HG03095 (cell line): Measurements from ENCODE around the gene DYSF.

Source experiments
- ATAC-seq: cut with Tn5 transposase; IDR thresholded peaks from one replicate; pipeline ENCODE4 v1.9.1; 2021; ENCODE audit warnings: moderate library complexity; ENCODE audit not compliant: unreplicated experiment

The DYSF gene

DNA sequence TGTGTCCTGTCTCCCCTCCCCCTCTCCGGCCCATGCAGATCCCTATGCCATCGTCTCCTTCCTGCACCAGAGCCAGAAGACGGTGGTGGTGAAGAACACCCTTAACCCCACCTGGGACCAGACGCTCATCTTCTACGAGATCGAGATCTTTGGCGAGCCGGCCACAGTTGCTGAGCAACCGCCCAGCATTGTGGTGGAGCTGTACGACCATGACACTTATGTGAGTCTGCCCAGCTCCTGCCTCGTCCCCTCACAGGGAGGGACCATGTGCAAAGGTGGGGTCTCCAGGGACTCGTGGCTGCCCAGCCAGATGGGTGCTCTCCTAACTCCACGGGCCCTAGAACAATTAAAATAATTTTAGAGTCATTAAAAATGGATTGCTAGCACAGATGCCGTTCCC lies 145.2 kb downstream of the DYSF start:
- no peak for ATAC-seq

GRCh38 chr2:71599038-71599437 lies 145.7 kb downstream of the DYSF start:
- ATAC-seq: no peak

GRCh38 chr2:71599646-71600236 lies 146.4 kb downstream of the DYSF start:
- no peak for ATAC-seq

- no peak for ATAC-seq
Measured at GRCh38 chr2:71600555-71600954, 147.2 kb downstream of the DYSF start.

- no peak for ATAC-seq
Measured at GRCh38 chr2:71601136-71602114, 148.1 kb downstream of the DYSF start.

DNA sequence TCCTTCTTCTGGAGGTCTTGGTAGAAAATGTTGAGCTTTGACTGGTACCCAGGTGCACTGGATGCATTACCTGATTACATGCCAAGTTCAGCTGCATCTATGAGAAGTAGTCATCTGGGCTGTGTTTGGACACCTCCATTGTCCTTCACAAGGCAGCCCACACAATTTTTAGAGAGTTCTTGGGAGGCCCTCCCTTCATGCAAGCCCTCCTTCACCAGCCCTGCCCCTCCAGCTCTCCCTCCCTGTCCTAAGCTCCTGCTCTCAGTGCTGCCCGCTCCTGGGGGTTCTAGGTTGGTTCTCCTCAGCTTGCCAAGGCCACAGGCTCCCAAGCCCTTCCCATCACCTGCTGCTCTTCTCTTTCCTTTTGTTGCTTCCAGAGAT lies 148.7 kb downstream of the DYSF start:
- no peak for ATAC-seq

DNA sequence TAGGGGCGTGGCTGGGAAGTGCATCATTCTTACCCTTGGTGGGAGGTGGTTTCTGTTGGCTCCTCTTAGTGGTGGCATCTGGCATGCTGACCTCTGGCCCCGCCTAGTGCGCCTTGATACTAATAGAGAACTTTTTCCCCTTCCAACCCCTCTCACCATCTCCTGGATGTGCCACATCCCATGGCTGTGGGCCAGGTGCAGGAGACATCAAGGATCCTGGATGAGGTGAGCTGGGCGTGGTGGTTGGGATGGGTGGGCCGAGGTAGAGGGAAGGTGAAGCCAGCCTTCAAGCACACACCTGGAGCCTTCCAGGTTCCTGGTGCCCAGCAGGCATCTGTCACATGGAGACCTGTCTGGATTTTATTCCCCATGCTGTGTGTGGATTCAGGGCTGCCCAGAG lies 149.2 kb downstream of the DYSF start:
- ATAC-seq: no peak

GRCh38 chr2:71603311-71603811 lies 150.0 kb downstream of the DYSF start:
- ATAC-seq: no peak

DNA sequence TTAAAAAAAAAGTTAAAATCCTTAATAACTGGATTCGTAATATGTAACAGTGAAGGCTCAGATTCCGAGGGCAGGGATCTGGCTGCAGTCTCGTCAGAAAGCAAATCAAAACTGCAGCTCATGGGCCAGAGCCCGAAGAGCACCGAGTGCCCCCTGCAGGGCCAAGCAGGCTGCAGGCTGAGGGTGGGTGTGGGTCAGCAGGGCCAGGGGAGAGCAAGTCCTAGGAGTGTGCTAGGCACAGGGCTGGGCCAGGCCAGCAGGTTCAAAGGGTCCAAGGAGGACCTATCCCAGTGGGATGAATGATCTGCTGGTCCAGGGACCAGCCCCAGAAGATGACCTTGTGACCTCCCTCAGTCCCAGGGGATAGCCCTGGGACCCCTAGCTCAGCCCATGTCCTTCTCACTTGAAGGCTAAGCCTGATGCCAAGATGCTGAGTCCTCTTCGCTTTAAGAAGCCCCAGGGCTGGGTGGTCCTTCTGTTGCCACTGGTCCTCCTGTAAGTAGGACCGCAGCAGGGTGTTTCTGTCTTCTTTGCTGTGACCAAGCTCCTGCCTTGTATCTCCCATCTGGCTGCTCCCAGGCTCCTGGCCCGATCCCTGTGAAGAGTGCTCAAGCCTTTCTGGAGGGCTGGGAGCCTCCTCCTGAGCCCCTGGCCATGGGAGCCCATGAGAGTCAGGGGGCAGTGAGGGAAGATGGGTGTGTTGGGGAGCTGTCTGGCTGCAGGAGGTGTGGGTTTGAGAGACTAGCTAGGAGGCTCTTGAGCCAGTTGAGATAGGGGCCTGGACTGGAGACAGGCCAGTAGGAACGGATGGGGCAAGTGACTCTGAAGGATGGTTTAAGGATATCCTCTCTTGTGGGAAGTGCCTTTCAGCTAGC lies 150.7 kb downstream of the DYSF start:
- ATAC-seq: no peak

DNA sequence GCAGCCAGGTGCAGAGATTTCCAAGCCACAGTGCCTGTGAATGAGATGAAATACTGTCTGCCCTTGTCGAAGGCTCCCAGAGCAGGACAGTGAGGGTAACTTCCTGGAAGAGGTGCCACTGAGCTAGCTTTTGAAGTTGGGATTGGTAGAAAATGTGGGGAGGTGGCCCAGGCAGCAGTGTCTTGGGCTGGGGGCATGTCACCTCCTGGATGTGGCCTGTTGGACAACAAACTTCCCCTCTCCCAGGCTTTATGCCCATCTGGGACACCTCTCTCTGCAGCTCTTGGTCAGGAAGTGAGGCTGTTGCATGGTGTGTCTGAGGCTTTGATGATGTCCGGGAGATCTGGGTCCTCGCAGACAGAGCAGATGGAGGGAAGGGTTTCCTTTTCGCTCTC lies 151.4 kb downstream of the DYSF start:
- no peak for ATAC-seq

- no peak for ATAC-seq
Measured at GRCh38 chr2:71605173-71605641, 151.8 kb downstream of the DYSF start.

GRCh38 chr2:71605781-71606241 lies 152.4 kb downstream of the DYSF start:
- no peak for ATAC-seq

DNA sequence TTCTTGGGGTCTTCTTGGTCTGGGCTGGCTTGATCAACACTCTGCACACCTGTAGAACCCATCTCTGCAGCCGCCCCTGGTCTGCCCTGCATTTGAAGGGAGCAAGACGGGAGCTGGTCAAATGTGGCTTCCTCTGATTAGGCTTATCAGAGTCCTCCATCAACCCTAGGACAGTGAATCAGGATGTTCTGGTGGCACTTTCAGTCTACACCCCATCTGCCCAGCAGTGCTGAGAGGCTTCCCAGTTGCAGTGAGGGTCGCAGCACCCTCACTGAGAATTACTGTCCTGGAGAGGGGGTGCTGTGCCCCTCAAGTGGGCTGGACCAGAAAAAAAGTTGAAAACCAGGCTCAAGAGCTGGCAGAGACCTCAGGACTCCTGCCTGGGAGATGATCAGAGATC lies 152.9 kb downstream of the DYSF start:
- ATAC-seq: no peak

- no peak for ATAC-seq
Measured at GRCh38 chr2:71607151-71607889, 154.0 kb downstream of the DYSF start.

DNA sequence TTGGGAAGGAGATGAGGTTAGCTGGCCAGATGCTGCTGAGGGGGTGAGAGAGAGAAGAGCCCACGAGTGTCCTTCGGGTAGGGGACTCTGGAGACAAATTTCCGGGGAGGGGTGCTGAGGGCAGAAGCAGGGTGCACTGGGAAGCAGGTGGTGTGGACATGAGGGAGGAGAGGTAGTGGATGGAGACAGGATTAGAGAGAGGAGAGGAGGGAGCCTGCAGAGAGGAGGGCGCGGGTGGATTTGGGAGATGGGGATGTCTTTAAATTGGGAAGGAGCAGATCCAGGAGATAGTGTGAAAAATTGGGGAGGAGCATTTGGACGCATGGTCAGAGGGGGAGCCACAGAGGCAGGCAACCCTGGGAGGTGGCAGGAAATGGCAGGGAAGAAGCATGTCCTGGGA lies 154.7 kb downstream of the DYSF start:
- ATAC-seq: no peak

- ATAC-seq: no peak
Measured at GRCh38 chr2:71608441-71608840, 155.1 kb downstream of the DYSF start.

GRCh38 chr2:71609029-71609428 lies 155.7 kb downstream of the DYSF start:
- ATAC-seq: no peak

DNA sequence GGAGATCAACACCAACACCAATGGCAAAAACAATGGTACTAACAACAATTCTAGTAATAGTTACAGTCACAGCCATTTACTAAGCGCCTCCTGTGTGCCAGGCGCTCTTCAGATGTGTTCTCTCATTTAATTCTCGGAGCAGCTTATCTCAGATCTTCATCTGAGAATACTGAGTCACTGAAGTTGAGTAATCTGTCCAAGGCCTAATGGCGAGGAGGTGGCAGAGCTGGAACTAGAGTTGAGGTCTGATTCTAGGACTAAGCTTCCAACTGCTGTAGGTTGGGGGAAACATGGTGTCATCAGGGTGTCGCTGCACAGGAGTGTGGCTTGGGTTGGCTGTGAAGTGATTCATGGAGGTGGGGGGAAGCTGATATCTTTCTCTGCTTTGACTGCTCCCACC lies 156.1 kb downstream of the DYSF start:
- ATAC-seq: no peak

DNA sequence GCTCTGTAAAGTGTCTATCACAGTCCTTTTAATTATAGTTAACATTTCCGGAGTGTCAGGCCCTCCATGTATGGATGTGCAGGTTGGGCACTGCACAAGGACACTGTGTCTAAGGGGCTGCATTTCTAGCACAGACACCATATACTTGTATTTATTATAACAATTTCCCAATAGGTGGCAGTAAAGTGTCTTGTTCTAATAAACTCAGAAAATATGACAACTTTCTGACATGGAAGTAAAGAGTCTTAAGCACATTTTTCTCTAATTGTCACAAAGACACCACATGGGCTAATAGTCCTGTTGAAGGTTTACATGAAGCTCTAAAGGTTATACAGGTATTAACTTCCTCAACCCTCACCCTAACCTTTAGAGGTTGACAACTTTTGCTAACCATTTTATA lies 156.6 kb downstream of the DYSF start:
- ATAC-seq: no peak

GRCh38 chr2:71610671-71611070 lies 157.3 kb downstream of the DYSF start:
- ATAC-seq: no peak
